Duodenal mucosa (tissue), 2 donors: Measurements from ENCODE around the gene ZNF793.

Experiments
- H3K27ac ChIP-seq: one replicate; pipeline ENCODE4 v1.7.0; 2013; ENCODE audit warnings: low read depth, low read length
- H3K27me3 ChIP-seq, 2 donors: one replicate each; pipeline ENCODE4 v1.7.0; 2013; ENCODE audit warnings: low read length in 2 of 2, control low read depth in 1 of 2; ENCODE audit not compliant: insufficient read depth in 2 of 2, control insufficient read depth in 1 of 2
- H3K36me3 ChIP-seq, 2 donors: one replicate each; pipeline ENCODE4 v1.7.0; 2013; ENCODE audit warnings: low read length in 2 of 2, control low read depth in 1 of 2; ENCODE audit not compliant: insufficient read depth in 2 of 2, control insufficient read depth in 1 of 2
- H3K4me1 ChIP-seq, 2 donors: one replicate each; pipeline ENCODE4 v1.7.0; 2013; ENCODE audit warnings: low read length in 2 of 2, control low read depth in 1 of 2; ENCODE audit not compliant: insufficient read depth in 2 of 2, control insufficient read depth in 1 of 2
- H3K4me3 ChIP-seq, 2 donors: one replicate each; pipeline ENCODE4 v1.7.0; 2013; ENCODE audit warnings: low read length in 2 of 2, low read depth in 1 of 2
- H3K9ac ChIP-seq, 2 donors: one replicate each; pipeline ENCODE4 v1.7.0; 2013; ENCODE audit warnings: low read length in 2 of 2, low read depth in 1 of 2
- H3K9me3 ChIP-seq, 2 donors: one replicate each; pipeline ENCODE4 v1.7.0; 2013; ENCODE audit warnings: low read length in 2 of 2, control low read depth in 1 of 2; ENCODE audit not compliant: control insufficient read depth in 1 of 2

ZNF793 gene

GRCh38 chr19:37506387-37507166 is at the start of gene ZNF793:
Gene ZNF793, plus strand, starts transcription at chr19:37506939. Its CDS starts 16,501 bp downstream, at chr19:37523440.
- Histone ChIP-seq H3K27me3 (no peaks in the 10 kb centered on the region), H3K27ac (peak within 1 kb of the TSS; percentile 86), H3K36me3 (no peaks in the 10 kb centered on the region), H3K9ac (peak within 1 kb of the TSS; percentile 73 to 95), H3K9me3 (peaks cover 18 to 25% of the 10 kb centered on the region in 2 donors), H3K4me3 (peak within 1 kb of the TSS; percentile 92 to 95), H3K4me1 (peaks cover 0 to 16% of the 10 kb centered on the region in 2 donors)

- Histone ChIP-seq H3K9me3 (peaks cover 8 to 21% of the 10 kb centered on the region in 2 donors), H3K4me1 (peaks cover 14 to 20% of the 10 kb centered on the region in 2 donors), H3K27ac (peak overlapping the region; percentile 80), H3K36me3 (peaks cover 8 to 18% of the 10 kb centered on the region in 2 donors), H3K4me3 (peak overlapping the region; percentile 91 to 92), H3K9ac (peak overlapping the region; percentile 75 to 82), H3K27me3 (no peaks in the 10 kb centered on the region)
Measured at GRCh38 chr19:37466277-37466797, 40.4 kb upstream of the ZNF793 start.

GRCh38 chr19:37466798-37467607 is 39.7 kb upstream of the ZNF793 start, which contains the start of gene ZNF569:
Gene ZNF569, minus strand, starts transcription at chr19:37467444. Its CDS starts 22,523 bp downstream, at chr19:37444921.
- Histone ChIP-seq H3K36me3 (peaks cover 8 to 20% of the 10 kb centered on the region in 2 donors), H3K4me1 (peaks cover 14 to 20% of the 10 kb centered on the region in 2 donors), H3K27me3 (no peaks in the 10 kb centered on the region), H3K9me3 (peaks cover 8 to 16% of the 10 kb centered on the region in 2 donors), H3K4me3 (peak within 1 kb of the TSS; percentile 91 to 92), H3K27ac (peak within 1 kb of the TSS; percentile 80), H3K9ac (peak within 1 kb of the TSS; percentile 75 to 82)

GRCh38 chr19:37467608-37468090 is 39.1 kb upstream of the ZNF793 start:
- peaks cover 7 to 12% of the 10 kb centered on the region in 2 donors for H3K9me3 ChIP-seq
- H3K4me3 ChIP-seq = peak overlapping the region; percentile 91 to 92
- peak overlapping the region; percentile 75 to 82 for H3K9ac ChIP-seq
- no peaks in the 10 kb centered on the region for H3K27me3 ChIP-seq
- H3K36me3 ChIP-seq = peaks cover 11 to 24% of the 10 kb centered on the region in 2 donors
- peaks cover 14 to 20% of the 10 kb centered on the region in 2 donors for H3K4me1 ChIP-seq
- no peak overlapping the region for H3K27ac ChIP-seq

DNA sequence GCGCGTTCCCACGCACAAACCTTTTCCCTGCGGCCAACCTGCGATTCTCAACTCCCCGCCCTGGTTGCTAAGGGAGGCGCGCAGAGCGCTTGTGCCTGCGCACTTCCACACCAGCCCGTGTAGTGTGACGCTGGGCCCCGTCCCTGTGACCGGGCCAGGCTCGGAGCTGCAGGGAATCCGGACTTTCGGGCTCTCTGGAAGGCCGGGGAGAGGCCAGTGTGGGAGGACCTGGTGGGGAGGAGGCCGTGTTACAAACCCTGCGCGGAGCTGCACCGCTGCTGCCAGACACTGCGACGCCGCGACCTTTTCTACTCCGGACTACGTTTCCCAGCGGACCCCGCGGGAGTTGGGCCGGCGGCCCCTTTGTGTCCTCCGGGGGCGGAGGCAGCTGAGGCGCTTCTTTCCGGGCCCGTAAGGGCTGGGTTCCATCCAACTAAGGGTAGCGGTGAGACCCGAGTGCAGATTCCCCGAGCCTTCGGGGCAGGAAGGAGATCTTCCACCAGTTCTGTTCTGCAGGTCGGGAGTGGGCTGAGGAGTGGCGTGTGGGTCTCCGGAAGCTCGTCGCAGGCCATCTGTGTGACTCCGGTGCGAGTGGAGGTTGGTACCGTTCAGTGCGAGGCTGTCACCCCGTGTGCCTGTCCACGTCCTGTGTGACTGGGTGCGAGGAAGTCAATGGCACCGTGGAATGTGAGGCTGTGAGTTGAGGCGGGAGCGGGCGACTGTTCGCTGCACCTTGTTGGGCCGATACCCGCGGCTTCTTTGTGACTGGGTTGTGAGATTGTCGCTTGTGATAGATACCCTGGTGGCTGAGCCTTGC is 37.6 kb upstream of the ZNF793 start, which contains the start of gene ZNF570:
Gene ZNF570, plus strand, starts transcription at position 396 of the 817 bp plus-strand sequence. CDS start 999 bp downstream, outside the sequence.
- Histone ChIP-seq H3K4me1 (peaks cover 14 to 20% of the 10 kb centered on the region in 2 donors), H3K9me3 (peaks cover 13 to 20% of the 10 kb centered on the region in 2 donors), H3K4me3 (peak within 1 kb of the TSS; percentile 85 to 89), H3K36me3 (peaks cover 13 to 16% of the 10 kb centered on the region in 2 donors), H3K9ac (peak within 1 kb of the TSS; percentile 77 to 90), H3K27ac (peak within 1 kb of the TSS; percentile 84), H3K27me3 (no peaks in the 10 kb centered on the region)

GRCh38 chr19:37470216-37470615 is 36.5 kb upstream of the ZNF793 start:
- peak overlapping the region; percentile 85 to 89 for H3K4me3 ChIP-seq
- H3K9ac ChIP-seq = peak overlapping the region in 1 of 2 donors; percentile 77
- H3K27me3 ChIP-seq = no peaks in the 10 kb centered on the region
- no peak overlapping the region for H3K27ac ChIP-seq
- H3K36me3 ChIP-seq = peaks cover 8 to 11% of the 10 kb centered on the region in 2 donors
- H3K4me1 ChIP-seq = peaks cover 14 to 20% of the 10 kb centered on the region in 2 donors
- H3K9me3 ChIP-seq = peaks cover 14 to 18% of the 10 kb centered on the region in 2 donors

GRCh38 chr19:37472165-37472564 is 34.6 kb upstream of the ZNF793 start:
- H3K4me1 ChIP-seq = peaks cover 8 to 15% of the 10 kb centered on the region in 2 donors
- peaks cover 24 to 28% of the 10 kb centered on the region in 2 donors for H3K36me3 ChIP-seq
- H3K9ac ChIP-seq = no peak overlapping the region
- H3K9me3 ChIP-seq = peaks cover 31 to 34% of the 10 kb centered on the region in 2 donors
- no peaks in the 10 kb centered on the region for H3K27me3 ChIP-seq
- peak overlapping the region in 1 of 2 donors; percentile 2 for H3K4me3 ChIP-seq
- no peak overlapping the region for H3K27ac ChIP-seq

- no peaks in the 10 kb centered on the region for H3K27me3 ChIP-seq
Measured at GRCh38 chr19:37484406-37485168, 22.2 kb upstream of the ZNF793 start.

More at GRCh38 chr19:37484406-37485168, 22.2 kb upstream of the ZNF793 start:
- Histone ChIP-seq H3K9ac (no peak overlapping the region), H3K4me1 (no peaks in the 10 kb centered on the region), H3K9me3 (peaks cover 81 to 85% of the 10 kb centered on the region in 2 donors), H3K27ac (no peak overlapping the region), H3K4me3 (peak overlapping the region; percentile 26 to 43), H3K36me3 (peaks cover 34 to 46% of the 10 kb centered on the region in 2 donors)
